Ramos (cell line): ENCODE measurements around the gene GNB1L.

Experiments used
- in situ Hi-C: fragments of 300-500 bp; cut with MboI; formaldehyde crosslinking; loops from one replicate; pipeline ENCODE4 v1.14.3; 2022; ENCODE audit warnings: low sequenced_read_pairs; ENCODE audit not compliant: unreplicated experiment

The GNB1L gene

GRCh38 chr22:19867617-19868016 is 12.9 kb upstream of the GNB1L start:
- in situ Hi-C loops = no loop called here

- in situ Hi-C loops = no loop called here
These were observed 12.0 kb upstream of the GNB1L start for GRCh38 chr22:19866665-19867009.

GRCh38 chr22:19865141-19865829 is 10.6 kb upstream of the GNB1L start:
- in situ Hi-C loops = no loop called here

- in situ Hi-C loops = no loop called here
These were observed 9.9 kb upstream of the GNB1L start for GRCh38 chr22:19864538-19865106.

GRCh38 chr22:19863571-19863970 is 8.9 kb upstream of the GNB1L start:
- in situ Hi-C loops = no loop called here

- in situ Hi-C loops = no loop called here
These were observed 8.1 kb upstream of the GNB1L start for GRCh38 chr22:19862619-19863246.

- in situ Hi-C loops = no loop called here
These were observed 5.3 kb upstream of the GNB1L start for GRCh38 chr22:19859861-19860510.

- in situ Hi-C loops = no loop called here
These were observed 2.7 kb upstream of the GNB1L start for GRCh38 chr22:19857382-19857781.

GRCh38 chr22:19855504-19856409 is 1.1 kb upstream of the GNB1L start:
- in situ Hi-C loops = no loop called here

- in situ Hi-C loops = no loop called here
These were observed 546 bp downstream of the GNB1L start for GRCh38 chr22:19853879-19854777.

GRCh38 chr22:19853058-19853878 is 1.4 kb downstream of the GNB1L start:
- in situ Hi-C loops = no loop called here

- in situ Hi-C loops = no loop called here
These were observed 2.4 kb downstream of the GNB1L start for GRCh38 chr22:19852177-19852781.

- in situ Hi-C loops = no loop called here
These were observed 3.1 kb downstream of the GNB1L start for GRCh38 chr22:19851291-19852176.

GRCh38 chr22:19850763-19851109 is 3.9 kb downstream of the GNB1L start:
- in situ Hi-C loops = no loop called here

GRCh38 chr22:19849835-19850762 is 4.6 kb downstream of the GNB1L start:
- in situ Hi-C loops = no loop called here
